GM21825 (cell line): ENCODE results near the gene MAGEB17.
"Not testable (repeated sequence)": the region's sequence is repeated elsewhere in the genome, so short reads cannot be mapped to it uniquely, and the experiment has no call there.

Experiments used
- ATAC-seq: cut with Tn5 transposase; IDR thresholded peaks from one replicate; pipeline ENCODE4 v1.9.1; 2021; ENCODE audit warnings: mild to moderate bottlenecking, moderate library complexity; ENCODE audit not compliant: unreplicated experiment

MAGEB17 gene

DNA sequence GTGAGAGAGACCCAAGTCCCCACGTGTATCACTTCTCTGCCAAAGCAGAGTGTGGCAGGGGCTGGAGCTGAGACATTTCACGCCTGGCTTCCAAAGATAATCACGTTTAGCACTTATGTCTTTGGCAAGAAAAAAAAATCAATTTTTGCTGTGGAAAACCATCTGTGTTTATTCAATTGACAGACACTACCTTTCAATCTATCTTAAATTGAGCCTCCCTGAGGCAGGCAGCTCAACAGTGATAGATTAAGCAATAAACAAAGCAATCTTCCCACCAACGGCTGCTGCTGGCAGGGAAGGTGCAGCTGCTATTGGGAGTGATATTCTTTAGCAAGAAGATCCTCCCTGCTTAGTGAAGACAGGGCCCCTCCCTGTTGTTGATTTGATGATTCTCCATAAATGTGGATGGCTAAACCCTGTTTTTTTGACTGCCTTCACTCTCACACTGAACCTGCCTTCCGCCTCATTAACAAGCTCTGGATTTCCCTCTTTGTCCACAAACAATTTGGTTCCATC is 11.6 kb upstream of the MAGEB17 start:
- ATAC-seq, result no peak

DNA sequence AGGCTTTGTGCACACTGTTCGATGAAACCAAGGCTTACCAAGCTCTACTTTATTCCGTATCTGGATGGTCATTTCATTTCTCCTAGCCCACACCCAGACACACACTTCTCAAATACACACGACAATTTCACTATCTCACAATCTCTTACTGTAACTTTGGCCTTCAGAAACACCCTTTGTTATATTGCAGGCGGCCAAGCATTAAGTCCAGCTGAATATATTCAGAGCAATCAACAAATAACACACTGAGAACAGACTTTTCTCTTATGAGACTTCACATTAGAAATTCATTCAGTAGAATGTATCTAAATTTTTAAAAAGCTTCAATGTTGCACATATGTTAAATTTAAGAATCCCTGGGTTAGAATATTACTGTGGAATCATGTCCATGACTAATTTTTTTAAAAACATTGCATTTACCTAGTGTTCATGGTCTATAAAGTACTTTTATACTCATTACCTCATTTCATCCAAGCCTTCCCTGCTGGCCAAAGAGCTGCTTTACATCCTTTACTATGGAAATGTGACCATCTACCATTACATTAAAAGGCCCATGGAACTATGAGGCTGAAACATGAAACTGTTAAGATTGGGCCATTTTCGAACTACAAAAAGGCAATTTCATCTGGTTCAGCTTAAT is 10.5 kb upstream of the MAGEB17 start:
- ATAC-seq, result no peak

GRCh38 chrX:16160729-16161128 is 6.6 kb upstream of the MAGEB17 start:
- ATAC-seq, result no peak

- not testable (repeated sequence) for ATAC-seq
Observed at GRCh38 chrX:16161173-16161572, 6.1 kb upstream of the MAGEB17 start.

- ATAC-seq, result no peak
Observed at GRCh38 chrX:16162391-16162790, 4.9 kb upstream of the MAGEB17 start.

- no peak for ATAC-seq
Observed at GRCh38 chrX:16164748-16165147, 2.5 kb upstream of the MAGEB17 start.

DNA sequence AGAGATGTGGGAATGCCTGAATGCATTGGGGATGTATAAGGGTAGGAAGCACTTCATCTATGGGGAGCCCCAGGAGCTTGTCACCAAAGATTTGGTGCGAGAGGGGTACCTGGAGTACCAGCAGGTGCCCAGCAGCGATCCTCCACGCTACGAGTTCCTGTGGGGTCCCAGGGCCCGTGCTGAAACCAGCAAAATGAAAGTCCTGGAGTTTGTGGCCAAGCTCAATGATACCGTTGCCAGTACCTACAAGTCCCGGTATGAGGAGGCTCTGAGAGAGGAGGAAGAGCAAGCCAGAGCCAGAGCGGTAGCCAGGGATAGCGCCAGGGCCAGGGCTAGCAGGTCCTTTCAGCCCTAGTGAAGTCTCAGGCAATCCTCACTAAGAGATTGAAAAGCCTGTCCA is 3.8 kb downstream of the MAGEB17 start:
- ATAC-seq, result no peak

DNA sequence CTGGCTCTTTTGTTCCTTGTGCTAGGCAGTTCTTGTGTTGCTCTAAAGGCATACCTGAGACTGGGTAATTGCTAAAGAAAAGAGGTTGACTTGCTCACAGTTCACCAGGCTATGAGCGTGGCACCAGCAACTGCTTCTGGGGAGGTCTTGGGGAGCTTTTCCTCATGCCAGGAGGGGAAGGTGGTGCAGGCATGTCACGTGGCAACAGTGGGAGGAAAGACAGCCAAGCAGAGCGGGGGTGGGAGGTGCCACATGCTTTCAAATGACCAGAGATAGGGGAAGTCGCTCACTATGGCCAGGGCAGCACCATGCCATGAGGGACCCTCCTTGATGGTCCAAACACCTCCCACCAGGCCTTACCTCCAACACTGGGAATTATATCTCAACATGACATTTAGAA is 4.7 kb downstream of the MAGEB17 start:
- no peak for ATAC-seq

- ATAC-seq, result no peak
Observed at GRCh38 chrX:16172391-16172790, 5.1 kb downstream of the MAGEB17 start.

DNA sequence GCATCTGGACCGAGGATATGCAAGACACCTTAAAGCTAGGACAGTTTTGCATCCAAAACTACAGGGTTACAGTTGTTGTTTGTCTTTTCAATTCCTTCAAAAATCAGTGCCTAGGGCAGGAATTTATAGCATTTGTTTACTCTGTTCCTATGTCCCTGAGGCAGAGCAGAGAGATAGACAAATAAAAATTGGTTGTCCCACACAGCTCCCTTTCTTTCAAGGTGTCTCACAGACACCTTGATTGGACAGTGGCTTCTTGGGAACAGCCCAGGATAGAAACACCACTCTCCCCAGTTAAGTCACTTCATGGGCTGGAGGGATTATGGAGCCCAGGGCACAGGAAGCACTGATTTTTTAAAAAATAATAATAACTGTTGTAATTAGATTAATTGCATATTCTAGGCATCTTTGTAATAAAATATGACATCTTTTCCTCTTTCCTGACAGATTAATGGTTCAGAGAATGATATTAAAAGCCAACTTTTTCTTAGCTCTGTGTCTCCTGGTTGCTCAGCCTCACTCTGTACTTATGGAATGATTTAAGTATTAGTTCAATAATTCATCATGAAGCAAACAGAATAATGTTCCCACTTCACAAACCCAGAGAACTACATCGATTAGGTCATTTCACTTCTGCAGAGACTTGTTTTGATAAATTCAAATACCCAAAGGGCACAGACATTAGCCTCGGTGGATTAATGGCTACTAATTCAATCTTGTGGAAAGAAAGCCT is 8.2 kb downstream of the MAGEB17 start:
- ATAC-seq, result no peak

- no peak for ATAC-seq
Observed at GRCh38 chrX:16177260-16177659, 10.0 kb downstream of the MAGEB17 start.

GRCh38 chrX:16183843-16184242 is 16.6 kb downstream of the MAGEB17 start:
- ATAC-seq, result not testable (repeated sequence)

DNA sequence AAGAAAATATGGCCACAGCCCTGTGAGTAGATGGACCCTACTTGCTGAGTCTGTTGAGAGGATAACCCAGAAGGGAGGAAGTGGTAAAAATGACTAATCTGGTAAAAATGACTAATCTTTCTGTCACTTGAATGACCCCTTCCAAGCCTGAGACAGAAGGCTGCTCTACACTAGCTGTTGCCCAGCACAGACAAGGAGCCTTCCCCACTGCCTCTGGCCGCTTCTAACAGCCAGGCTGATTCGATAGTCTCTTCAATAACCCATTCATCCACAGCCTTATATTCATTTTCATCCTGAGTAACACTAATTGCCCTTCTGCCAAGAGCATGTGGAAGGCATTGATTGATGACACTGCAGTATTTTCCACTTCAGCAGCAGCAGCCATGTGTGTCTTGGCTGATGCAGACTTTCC is 18.4 kb downstream of the MAGEB17 start:
- ATAC-seq, result peak; percentile 99

GRCh38 chrX:16186380-16187007 is 19.2 kb downstream of the MAGEB17 start:
- ATAC-seq, result no peak

DNA sequence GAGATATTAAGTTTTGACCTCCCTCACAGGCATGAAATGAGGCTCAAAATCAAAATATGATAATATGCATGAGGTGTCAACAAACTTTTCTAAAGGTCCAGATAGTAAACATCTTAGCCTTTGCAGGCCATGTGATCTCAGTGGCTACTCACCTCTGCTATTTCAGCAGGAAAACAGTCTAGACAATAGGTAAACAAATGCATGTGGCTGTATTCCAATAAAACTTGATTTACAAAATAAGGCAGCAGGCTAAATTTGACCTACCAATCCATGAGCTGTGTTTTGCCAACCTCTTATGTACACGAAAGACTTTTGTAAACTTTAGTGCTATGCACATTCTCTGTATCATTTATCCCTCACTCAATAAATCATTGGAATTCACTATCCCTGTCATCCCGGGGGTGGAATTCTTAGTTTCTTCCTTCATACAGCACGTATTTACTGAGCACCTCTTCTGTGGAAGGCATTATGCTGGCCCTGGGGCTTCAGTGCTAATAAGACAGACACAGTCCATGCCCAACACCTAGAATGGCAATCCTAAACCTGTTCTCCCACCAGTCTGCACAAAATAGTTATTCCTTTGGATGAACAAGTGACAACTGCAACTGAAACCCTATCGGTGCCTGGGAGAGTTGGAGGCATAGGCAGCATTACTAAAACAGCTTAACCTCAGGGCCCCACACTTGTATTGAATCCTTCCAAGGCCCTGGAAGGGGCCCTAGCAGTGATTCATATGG is 19.9 kb downstream of the MAGEB17 start:
- no peak for ATAC-seq

DNA sequence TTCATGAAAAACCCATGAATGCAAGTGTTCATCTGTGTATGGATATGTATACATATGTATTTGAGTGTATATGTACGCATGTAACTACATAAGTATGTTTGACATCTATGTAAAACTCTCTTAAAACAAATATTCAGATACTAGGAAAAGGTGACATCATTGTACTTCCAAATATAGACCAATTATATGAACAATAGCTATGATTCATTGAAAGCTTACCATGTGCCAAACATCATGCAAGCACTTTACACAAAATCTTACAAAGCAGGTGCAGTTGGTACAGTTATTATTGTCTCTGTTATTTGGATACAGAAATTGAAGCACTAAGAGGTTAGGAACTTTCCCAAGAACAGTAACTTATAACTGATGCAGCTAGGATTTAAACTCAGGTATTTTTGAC is 21.4 kb downstream of the MAGEB17 start:
- ATAC-seq, result no peak

- no peak for ATAC-seq
Observed at GRCh38 chrX:16191605-16192004, 24.3 kb downstream of the MAGEB17 start.

DNA sequence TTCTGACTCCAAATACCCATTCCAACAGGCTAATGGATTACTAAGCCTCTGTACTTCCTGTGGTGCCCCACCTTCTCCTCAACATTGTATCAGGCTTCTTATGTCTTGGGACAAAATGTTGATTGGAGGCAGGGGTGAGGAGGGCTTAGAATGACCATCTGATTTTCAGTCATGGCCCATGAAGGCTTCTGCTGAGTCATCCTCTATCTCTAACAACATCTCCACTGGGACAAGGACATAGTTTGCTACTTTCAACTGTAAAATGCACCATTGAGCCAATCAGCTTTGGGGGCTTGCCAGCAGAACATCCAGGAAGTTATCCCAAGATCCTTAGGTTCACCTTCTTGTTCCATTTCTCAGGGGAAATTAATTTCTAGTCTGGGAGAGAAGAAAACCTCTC is 29.5 kb downstream of the MAGEB17 start:
- no peak for ATAC-seq

- ATAC-seq, result no peak
Observed at GRCh38 chrX:16199343-16199742, 32.1 kb downstream of the MAGEB17 start.

DNA sequence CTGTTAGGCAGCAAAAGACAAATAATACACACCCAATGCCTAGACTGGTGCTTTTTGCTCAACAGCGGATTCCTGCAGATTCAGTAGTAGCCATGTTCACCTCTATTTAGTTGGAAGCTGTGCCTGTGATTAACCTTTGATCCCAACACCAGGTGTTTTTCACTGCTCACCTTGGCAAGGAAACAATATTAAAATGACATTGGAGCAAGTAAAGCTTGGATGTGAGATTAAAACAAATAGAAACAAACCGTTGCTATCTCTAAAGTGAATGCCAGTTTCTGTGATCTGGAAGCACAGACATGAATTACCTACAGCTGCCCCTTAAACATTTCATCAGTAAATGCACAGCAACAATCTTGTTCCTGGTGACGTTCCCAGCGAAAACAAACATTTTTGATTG is 35.7 kb downstream of the MAGEB17 start:
- no peak for ATAC-seq

DNA sequence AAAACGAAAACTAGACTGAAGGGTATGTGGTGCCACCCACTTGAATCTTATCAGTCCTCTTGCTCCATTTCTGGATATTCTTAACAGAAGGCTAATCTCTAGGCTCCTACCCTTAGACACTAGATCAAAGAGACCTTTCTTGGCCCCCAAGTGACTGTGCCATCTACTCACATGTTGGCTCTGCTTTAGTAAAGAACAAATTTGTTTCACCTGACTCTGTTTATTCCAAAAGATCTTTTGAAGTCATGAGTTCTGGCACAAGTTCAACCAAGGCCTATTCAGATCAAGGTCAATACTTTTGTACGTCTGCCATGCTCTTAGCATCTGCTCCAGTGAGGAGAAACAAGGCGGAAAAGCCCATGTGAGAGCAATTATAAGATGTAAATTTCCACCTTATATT is 37.3 kb downstream of the MAGEB17 start:
- ATAC-seq, result no peak
